Testis (tissue), 3 donors: Measurements from ENCODE around the gene LRFN2. TPM values are rescaled to one million over a fixed set of nuclear protein-coding genes. Genes with fewer than 3 reads are reported as not detected.

Source experiments
- DNase-seq: peaks from one replicate; pipeline ENCODE4 v3.0.0-alpha.2; 2019
- H3K27ac ChIP-seq, 2 donors: fragments of 200-600 bp; sonication (generic); one replicate each; pipeline ENCODE4 v1.5.1; 2019
- H3K27me3 ChIP-seq: fragments of 200-600 bp; sonication (generic); one replicate; pipeline ENCODE4 v1.5.1; 2019
- H3K36me3 ChIP-seq: fragments of 200-600 bp; sonication (generic); one replicate; pipeline ENCODE4 v1.5.1; 2017; ENCODE audit warnings: low read depth; ENCODE audit errors: missing control alignments
- H3K4me1 ChIP-seq: fragments of 200-600 bp; sonication (generic); one replicate; pipeline ENCODE4 v1.5.1; 2019
- H3K4me3 ChIP-seq, 2 donors: fragments of 200-600 bp; sonication (generic); one replicate each; pipeline ENCODE4 v1.5.1; 2017 to 2019
- H3K9me3 ChIP-seq: fragments of 200-600 bp; sonication (generic); one replicate; pipeline ENCODE4 v1.5.1; 2017
- POLR2A ChIP-seq: fragments of 450-650 bp; IDR thresholded peaks from one replicate; pipeline ENCODE4 v1.6.1; 2017; ENCODE audit warnings: antibody characterized with exemption, mild to moderate bottlenecking, moderate library complexity
- WGBS, 2 donors: methylation state at CpG; one replicate each; pipeline ENCODE4 v1.1.5; 2018; 5-methylcytosine and 5-hydroxymethylcytosine counted together
- intact Hi-C: fragments of 100-400 bp; cut with DNase I; formaldehyde crosslinking; loops from one replicate; pipeline ENCODE4 v1.15.1; 2023; ENCODE audit warnings: low total_unique reads
- polyA plus RNA-seq: library from polyadenylated mRNA; stranded (reverse); fragments of 350-450 nt; fragmentation: Illumina TruSeq; extraction: RNeasy Lipid Tissue Mini Kit (QIAGEN cat#74804); gene quantifications from one replicate; pipeline ENCODE4 v1.2.3, GENCODE V29; 2014; ENCODE audit warnings: low read depth, low replicate concordance; ENCODE audit not compliant: insufficient read depth
- total RNA-seq, 2 donors: library from RNA; depleted of rRNA; stranded (reverse); fragments of >200 nt; gene quantifications; one replicate each; pipeline ENCODE4 v1.2.3, GENCODE V29; 2016
- TF ChIP-seq, protein P1 (sequence below), 3 experiments: fragments of 450-650 bp in 2 of 3; fragments of 200-600 bp in 1 of 3; sonication (generic) in 1 of 3; IDR thresholded peaks; one replicate each; pipeline ENCODE4 v1.5.1; 2016 to 2019; ENCODE audit warnings: antibody characterized with exemption in 3 of 3, mild to moderate bottlenecking in 2 of 3, moderate library complexity in 1 of 3

Gene LRFN2
- total and polyA plus RNA-seq, 3 donors from 2014 or later, result 1.1 to 3.3 (median 1.6) TPM

- Histone ChIP-seq H3K27ac (no peak overlapping the region), H3K4me3 (no peak overlapping the region), H3K27me3 (no peaks in the 10 kb centered on the region), H3K36me3 (no peaks in the 10 kb centered on the region), H3K4me1 (no peaks in the 10 kb centered on the region), H3K9me3 (no peaks in the 10 kb centered on the region)
- WGBS, 2 donors, result 94 to 96% methylated on average over 4 of the region's 4 CpGs
- TF ChIP-seq, protein P1, sequence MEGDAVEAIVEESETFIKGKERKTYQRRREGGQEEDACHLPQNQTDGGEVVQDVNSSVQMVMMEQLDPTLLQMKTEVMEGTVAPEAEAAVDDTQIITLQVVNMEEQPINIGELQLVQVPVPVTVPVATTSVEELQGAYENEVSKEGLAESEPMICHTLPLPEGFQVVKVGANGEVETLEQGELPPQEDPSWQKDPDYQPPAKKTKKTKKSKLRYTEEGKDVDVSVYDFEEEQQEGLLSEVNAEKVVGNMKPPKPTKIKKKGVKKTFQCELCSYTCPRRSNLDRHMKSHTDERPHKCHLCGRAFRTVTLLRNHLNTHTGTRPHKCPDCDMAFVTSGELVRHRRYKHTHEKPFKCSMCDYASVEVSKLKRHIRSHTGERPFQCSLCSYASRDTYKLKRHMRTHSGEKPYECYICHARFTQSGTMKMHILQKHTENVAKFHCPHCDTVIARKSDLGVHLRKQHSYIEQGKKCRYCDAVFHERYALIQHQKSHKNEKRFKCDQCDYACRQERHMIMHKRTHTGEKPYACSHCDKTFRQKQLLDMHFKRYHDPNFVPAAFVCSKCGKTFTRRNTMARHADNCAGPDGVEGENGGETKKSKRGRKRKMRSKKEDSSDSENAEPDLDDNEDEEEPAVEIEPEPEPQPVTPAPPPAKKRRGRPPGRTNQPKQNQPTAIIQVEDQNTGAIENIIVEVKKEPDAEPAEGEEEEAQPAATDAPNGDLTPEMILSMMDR (IDR thresholded peaks at IDR 0.05), result peak in 1 of 3 experiments; percentile 5
- TF ChIP-seq POLR2A, result no peak
- no peak for DNase-seq
- intact Hi-C loops, result no loop called here
Measured at GRCh38 chr6:40577672-40578071, 9.5 kb downstream of the LRFN2 start.

GRCh38 chr6:40573221-40573620 is 13.9 kb downstream of the LRFN2 start:
- 84 to 88% methylated on average over 5 of the region's 5 CpGs for WGBS, 2 donors
- TF ChIP-seq, protein P1 (IDR thresholded peaks at IDR 0.05), result no peak
- no peak for TF ChIP-seq POLR2A
- Histone ChIP-seq H3K4me3 (no peak overlapping the region), H3K36me3 (no peaks in the 10 kb centered on the region), H3K9me3 (no peaks in the 10 kb centered on the region), H3K27me3 (no peaks in the 10 kb centered on the region), H3K27ac (no peak overlapping the region), H3K4me1 (no peaks in the 10 kb centered on the region)
- no peak for DNase-seq
- intact Hi-C loops, result no loop called here

GRCh38 chr6:40569162-40569910 is 17.8 kb downstream of the LRFN2 start:
- H3K4me3 ChIP-seq, result no peak overlapping the region
- H3K27ac ChIP-seq, result no peak overlapping the region
- H3K9me3 ChIP-seq, result no peaks in the 10 kb centered on the region
- TF ChIP-seq, protein P1 (IDR thresholded peaks at IDR 0.05), result no peak
- no peak for TF ChIP-seq POLR2A
- intact Hi-C loops, result no loop called here
- H3K36me3 ChIP-seq, result no peaks in the 10 kb centered on the region
- WGBS, 2 donors, result 76 to 87% methylated on average over 7 to 8 of the region's 8 CpGs
- no peaks in the 10 kb centered on the region for H3K4me1 ChIP-seq
- no peak for DNase-seq
- no peaks in the 10 kb centered on the region for H3K27me3 ChIP-seq

DNA sequence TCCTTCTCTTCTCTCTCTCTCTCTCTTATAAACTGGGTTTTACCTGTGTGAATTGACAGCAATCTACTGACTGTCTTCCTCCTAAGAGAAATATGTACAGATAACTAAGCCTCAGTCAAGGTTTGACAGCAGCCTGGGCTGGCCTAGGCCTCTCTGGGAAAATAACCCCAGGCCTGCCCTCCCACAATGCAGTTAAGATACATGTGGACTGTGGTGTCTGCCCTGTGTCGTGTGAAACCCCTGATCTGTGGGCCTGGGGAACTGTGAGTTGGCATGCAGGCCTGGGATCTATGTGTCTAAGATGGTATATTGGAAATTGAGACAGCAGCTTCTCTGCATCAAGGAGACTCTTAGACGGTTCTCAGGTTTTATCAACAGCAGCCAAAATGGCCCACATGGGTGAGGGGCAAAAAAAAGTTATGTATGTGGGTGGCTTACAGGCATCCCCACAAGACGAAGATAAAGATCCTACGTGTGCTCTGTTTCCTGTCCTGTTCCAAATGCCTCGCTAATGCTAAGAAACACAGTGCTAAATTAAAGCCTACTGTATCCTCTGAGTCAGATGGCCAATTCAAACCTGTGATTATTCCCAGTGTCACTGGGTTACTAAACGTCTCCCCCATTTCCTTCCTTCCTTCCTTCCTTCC is 19.0 kb downstream of the LRFN2 start:
- Histone ChIP-seq H3K9me3 (no peaks in the 10 kb centered on the region), H3K27me3 (no peaks in the 10 kb centered on the region), H3K27ac (no peak overlapping the region), H3K36me3 (no peaks in the 10 kb centered on the region), H3K4me1 (no peaks in the 10 kb centered on the region), H3K4me3 (no peak overlapping the region)
- no peak for DNase-seq
- no peak for TF ChIP-seq POLR2A
- TF ChIP-seq, protein P1 (IDR thresholded peaks at IDR 0.05), result no peak
- intact Hi-C loops, result no loop called here
- 82 to 86% methylated on average over 6 of the region's 6 CpGs for WGBS, 2 donors
